Activated T-helper 17 cell treated with anti-CD3 and anti-CD28 coated beads, Interleukin-2, amount 50 U/mL, for 72 hours (primary cell): ENCODE results near the gene CCDC13. TPM values are rescaled to one million over a fixed set of nuclear protein-coding genes. Genes with fewer than 3 reads are reported as not detected.
A peak's percentile ranks its signal among the peaks of the same experiment; 100 is the strongest.

Source experiments
- ATAC-seq: fragments of 150-1000 bp; cut with Tn5 transposase; replicated peaks from 2 replicates; pipeline ENCODE4 v1.10.0; 2021; ENCODE audit warnings: mild to moderate bottlenecking, moderate library complexity
- H3K27ac Mint-ChIP-seq: one replicate; pipeline ENCODE4 v1.8.0; 2022; ENCODE audit warnings: mixed read lengths
- H3K27me3 Mint-ChIP-seq: one replicate; pipeline ENCODE4 v1.8.0; 2022; ENCODE audit warnings: mixed read lengths
- H3K36me3 Mint-ChIP-seq: one replicate; pipeline ENCODE4 v1.8.0; 2022; ENCODE audit warnings: low read depth, mild to moderate bottlenecking, mixed read lengths
- H3K4me1 Mint-ChIP-seq: one replicate; pipeline ENCODE4 v1.8.0; 2022; ENCODE audit warnings: mixed read lengths
- H3K4me3 Mint-ChIP-seq: one replicate; pipeline ENCODE4 v1.8.0; 2022; ENCODE audit warnings: mild to moderate bottlenecking, mixed read lengths
- H3K9me3 Mint-ChIP-seq: one replicate; pipeline ENCODE4 v1.8.0; 2022; ENCODE audit warnings: mixed read lengths
- total RNA-seq, 2 donors: library from RNA; stranded (reverse); gene quantifications; one replicate each; pipeline ENCODE4 v1.2.3, GENCODE V29; 2022

CCDC13 gene
- total RNA-seq, 2 donors from 2014 or later, result 0.24 TPM; not detected in 1

DNA sequence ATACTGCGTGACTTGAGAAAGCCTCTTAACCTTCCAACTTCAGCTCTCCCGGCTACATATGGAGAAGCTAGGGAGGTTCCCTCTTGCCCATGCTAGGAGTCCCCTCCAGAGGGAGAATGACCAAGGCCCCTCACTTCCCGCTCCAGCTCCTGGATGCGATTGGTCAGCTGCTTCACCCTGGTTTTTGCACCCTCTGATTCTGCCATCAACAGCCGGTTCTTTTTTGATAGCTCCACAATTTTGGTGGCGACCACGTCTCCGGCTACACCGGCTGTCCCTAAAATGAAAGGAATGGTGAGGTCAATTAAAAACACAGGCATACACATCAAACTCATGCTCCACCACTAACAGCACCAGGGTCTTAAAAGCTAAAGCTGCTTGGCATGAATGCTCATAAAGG is 20.6 kb downstream of the CCDC13 start:
- ATAC-seq, result no peak
- Mint-ChIP-seq H3K36me3 (no peaks in the 10 kb centered on the region), H3K4me1 (peaks cover 12% of the 10 kb centered on the region), H3K9me3 (no peaks in the 10 kb centered on the region), H3K27me3 (no peaks in the 10 kb centered on the region), H3K27ac (no peak overlapping the region), H3K4me3 (no peak overlapping the region)

DNA sequence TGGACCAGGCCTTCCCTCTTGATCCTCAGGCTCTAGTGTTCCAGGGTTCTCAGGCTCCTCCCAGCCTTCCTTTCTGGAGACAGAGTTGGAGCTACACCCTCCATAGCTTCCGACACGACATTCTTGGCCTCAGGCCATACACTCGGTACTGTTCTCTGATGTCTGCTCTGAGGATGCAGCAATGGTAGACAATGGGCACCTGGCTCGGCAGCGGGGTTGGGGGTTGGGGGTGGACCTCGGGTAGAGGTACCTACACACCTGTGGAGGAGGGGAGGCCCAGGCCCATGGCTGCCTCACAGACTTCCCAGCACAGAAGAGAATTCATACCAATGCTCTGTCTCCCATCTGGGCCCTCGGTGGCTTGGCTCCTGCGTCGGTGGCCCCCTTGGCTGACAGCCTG is 21.4 kb downstream of the CCDC13 start:
- ATAC-seq, result no peak
- Mint-ChIP-seq H3K27me3 (no peaks in the 10 kb centered on the region), H3K4me3 (no peak overlapping the region), H3K36me3 (no peaks in the 10 kb centered on the region), H3K9me3 (no peaks in the 10 kb centered on the region), H3K4me1 (peaks cover 12% of the 10 kb centered on the region), H3K27ac (no peak overlapping the region)

DNA sequence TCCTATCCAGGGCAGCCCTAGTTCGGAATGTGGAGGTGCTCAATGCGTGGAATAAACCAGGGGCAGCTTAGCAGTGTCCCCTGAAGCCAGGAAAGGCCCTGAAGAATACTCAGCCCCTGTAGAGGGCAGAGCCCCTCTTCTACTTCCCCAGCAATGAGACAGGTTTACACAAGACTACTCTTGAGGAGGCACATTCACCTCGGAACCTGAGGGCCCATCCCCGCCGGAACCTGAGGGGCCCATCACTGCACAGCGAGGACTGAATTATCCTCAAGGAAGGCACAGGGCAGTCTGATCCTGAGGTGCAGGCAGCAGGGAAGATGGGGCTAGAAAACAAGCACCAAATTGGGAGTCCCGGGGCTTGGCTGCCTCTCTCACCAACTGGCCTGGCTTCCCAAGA is 22.2 kb downstream of the CCDC13 start:
- ATAC-seq, result no peak
- Mint-ChIP-seq H3K9me3 (no peaks in the 10 kb centered on the region), H3K36me3 (no peaks in the 10 kb centered on the region), H3K27ac (no peak overlapping the region), H3K27me3 (no peaks in the 10 kb centered on the region), H3K4me3 (no peak overlapping the region), H3K4me1 (peaks cover 12% of the 10 kb centered on the region)

DNA sequence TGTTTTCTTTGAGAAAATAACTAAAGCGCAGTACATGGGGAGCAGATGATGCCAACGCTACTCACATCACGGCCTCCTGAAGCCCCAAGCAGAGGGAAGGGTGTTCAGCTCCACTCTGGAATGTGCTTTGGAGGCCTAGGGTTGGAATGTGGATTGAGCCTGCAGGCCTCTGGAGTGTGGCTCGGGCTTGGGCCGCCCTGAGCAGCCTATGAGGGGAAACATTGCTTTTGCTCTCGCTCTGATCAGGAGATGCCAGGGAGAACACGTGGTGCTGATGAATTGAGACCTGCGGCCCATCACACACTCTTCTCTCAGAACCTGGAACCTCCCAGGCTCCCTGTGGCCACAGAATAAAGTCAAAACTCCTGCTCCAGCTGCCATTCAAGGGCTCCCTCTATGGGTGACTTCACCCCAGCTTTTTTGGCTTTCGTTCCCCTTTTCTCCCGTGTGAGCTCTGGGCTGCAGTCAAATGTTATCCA is 23.3 kb downstream of the CCDC13 start:
- no peaks in the 10 kb centered on the region for H3K9me3 Mint-ChIP-seq
- H3K27ac Mint-ChIP-seq, result peak overlapping the region; percentile 66

DNA sequence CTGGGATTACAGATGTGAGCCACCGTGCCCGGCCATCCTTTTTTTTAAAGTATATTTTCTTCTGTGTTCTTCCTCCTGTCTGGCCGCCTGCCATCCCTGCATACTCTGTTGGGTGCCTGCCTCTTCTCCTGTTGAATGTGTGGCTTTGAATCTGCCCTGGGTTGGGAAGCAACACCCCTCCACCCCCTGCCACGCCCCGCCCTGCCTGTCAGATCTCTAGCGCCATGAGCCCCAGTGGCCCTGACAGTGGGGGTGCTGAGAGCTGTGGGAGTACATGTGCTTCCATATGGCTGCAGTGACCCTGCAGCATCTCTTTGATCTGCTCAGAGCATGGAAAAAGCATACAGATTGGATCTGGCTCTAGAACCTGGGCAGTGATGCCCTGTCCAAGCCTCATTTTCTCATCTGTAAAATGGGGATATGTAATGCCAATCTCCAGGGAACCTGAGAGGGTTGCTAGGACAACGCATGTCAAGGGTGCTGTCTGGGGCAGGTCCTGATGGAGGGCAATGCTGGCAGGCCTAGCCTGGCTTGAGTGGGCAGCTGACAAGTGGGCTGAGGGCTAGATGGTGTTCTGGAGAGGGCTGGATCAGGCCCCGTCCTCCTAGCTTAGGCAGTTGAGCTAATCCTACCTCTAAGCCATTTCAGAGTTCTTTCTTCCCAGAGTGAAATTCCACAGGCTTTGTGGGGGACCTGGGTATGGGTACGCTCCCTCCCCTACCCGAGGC is 23.9 kb downstream of the CCDC13 start:
- peaks cover 12% of the 10 kb centered on the region for H3K4me1 Mint-ChIP-seq
- no peaks in the 10 kb centered on the region for H3K27me3 Mint-ChIP-seq
- no peaks in the 10 kb centered on the region for H3K9me3 Mint-ChIP-seq
- H3K36me3 Mint-ChIP-seq, result no peaks in the 10 kb centered on the region
- H3K4me3 Mint-ChIP-seq, result no peak overlapping the region
- H3K27ac Mint-ChIP-seq, result no peak overlapping the region
- ATAC-seq, result no peak

More for the DNA sequence above, 23.3 kb downstream of the CCDC13 start:
- H3K4me3 Mint-ChIP-seq, result no peak overlapping the region
- peaks cover 12% of the 10 kb centered on the region for H3K4me1 Mint-ChIP-seq
- H3K36me3 Mint-ChIP-seq, result no peaks in the 10 kb centered on the region
- H3K27me3 Mint-ChIP-seq, result no peaks in the 10 kb centered on the region
- peak; percentile 31 for ATAC-seq

DNA sequence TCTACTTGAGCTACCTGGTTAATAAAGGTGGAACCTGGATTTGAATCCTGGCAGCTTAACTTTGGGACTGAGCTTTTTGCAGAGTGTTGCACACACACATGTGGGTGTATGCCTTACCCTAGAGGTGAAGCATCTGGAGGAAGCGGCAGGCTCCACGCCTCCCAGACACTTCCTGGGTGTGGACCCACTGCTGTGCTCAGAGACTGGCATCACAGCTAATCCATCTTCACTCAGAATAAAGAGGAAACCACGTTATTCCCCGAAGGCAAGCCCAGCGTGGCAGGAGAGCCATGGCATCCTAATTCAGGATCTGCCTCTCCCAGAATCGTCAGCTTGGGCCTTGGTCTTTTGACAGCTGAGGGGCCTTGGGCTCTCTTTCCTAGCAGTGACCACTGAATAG is 25.5 kb downstream of the CCDC13 start:
- H3K36me3 Mint-ChIP-seq, result no peaks in the 10 kb centered on the region
- H3K27ac Mint-ChIP-seq, result peak overlapping the region; percentile 78
- peak; percentile 56 for ATAC-seq
- peak overlapping the region; percentile 40 for H3K4me3 Mint-ChIP-seq
- no peaks in the 10 kb centered on the region for H3K27me3 Mint-ChIP-seq
- no peaks in the 10 kb centered on the region for H3K9me3 Mint-ChIP-seq
- H3K4me1 Mint-ChIP-seq, result peaks cover 12% of the 10 kb centered on the region

DNA sequence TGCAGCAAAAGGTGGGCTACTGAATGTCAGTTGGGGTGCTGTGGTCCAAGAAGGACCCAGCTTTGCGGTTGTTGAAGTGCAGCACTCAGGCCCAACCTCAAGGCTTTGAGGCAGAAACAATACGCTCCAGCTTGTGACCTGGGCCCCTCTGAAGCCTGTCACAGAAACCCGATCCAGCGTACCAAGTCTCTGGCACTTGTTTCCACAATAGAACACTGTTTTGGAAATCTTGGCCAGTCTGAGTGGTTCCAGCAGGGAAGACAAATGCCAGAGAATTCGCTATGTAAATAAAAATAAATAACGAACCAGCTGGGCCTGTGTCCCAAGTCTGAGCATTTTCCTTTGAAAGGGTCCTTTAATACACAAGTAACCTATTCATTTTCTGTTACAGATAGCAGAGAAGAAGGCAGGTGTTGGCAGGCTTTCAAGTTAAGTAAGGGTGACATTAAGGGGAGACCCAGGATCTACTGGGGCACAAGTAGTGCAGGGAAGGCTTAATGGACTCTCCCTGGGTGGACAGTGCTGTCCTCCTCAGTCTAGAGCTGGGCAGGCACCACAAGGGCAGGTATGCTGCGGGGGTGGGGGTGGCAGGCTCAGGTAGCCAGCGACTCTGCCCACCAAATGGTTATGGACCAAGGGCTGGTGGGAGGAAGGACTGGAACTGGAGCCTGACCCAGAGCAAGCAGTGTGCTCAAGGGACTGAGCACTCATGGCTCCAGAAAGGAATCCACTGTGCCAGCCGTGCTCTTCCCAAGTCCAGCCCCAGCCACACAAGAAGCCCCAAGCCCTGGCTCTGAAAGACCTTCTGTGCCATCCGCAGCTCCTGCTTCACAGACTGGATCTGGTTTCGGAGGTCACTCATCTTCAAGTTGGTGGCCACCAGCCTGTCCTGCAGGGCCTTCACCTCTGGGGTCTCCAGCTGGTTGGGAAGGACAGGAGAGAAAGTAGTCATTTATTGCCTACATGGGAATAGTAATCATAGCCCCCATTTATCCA is 26.3 kb downstream of the CCDC13 start:
- Mint-ChIP-seq H3K36me3 (no peaks in the 10 kb centered on the region), H3K27me3 (no peaks in the 10 kb centered on the region), H3K4me1 (peaks cover 12% of the 10 kb centered on the region), H3K27ac (peak overlapping the region; percentile 78), H3K9me3 (no peaks in the 10 kb centered on the region), H3K4me3 (peak overlapping the region; percentile 40)
- no peak for ATAC-seq

DNA sequence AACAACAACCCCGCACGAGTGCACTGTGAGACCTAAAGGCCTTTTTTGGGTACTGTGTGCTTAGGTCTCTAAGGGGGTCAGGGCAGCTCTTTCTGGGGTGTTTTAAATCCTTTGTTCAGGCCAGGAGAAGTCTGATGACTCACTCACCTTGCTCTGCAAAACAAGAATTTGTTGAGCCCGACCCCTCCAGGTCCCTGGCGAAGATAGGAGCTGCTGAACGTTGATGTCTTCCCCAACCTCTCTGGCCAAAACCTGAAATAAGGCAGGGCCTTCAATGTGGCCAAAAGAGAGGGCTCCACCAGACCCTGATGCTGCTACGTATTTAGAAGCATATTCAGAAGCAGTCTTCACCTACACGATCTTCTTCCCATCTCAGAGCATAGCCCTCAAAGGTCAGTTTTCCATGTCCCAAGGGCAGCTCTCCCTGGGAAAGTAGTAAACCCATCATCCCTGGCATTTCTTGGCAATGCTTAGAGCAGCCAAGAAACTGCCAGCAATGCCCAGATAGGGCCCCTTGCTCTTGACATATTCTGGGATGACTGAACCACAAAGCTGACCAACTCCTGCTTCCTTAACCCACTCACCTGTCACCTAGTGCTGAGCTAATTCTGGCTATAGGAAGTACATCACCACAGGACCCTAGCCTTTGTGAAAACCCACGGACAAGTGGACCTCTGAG is 27.1 kb downstream of the CCDC13 start:
- Mint-ChIP-seq H3K9me3 (no peaks in the 10 kb centered on the region), H3K27ac (peak overlapping the region; percentile 46), H3K27me3 (no peaks in the 10 kb centered on the region), H3K36me3 (no peaks in the 10 kb centered on the region), H3K4me3 (no peak overlapping the region), H3K4me1 (peaks cover 12% of the 10 kb centered on the region)
- no peak for ATAC-seq

DNA sequence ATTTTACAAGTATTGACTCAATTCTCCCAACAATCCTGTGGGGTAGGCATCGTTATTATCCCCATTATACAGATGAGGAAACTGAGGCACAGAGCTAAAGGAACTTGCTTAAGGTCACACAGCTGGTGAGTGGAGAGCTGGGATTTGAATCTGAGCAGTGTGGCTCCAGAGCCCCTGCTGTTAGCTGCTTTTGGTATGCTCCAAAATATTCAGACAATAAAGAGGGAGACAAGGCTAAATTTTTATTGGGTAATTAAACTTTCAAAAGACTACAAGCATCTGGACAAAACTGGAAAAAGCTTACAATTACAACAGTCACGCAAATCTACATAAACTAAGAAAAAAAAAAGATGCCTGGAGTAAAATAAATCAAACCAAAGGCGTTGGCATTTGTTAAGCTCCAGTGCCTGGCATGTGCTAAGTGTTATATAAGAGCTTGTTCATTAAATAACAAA is 27.7 kb downstream of the CCDC13 start:
- Mint-ChIP-seq H3K4me1 (peaks cover 12% of the 10 kb centered on the region), H3K27ac (no peak overlapping the region)

DNA sequence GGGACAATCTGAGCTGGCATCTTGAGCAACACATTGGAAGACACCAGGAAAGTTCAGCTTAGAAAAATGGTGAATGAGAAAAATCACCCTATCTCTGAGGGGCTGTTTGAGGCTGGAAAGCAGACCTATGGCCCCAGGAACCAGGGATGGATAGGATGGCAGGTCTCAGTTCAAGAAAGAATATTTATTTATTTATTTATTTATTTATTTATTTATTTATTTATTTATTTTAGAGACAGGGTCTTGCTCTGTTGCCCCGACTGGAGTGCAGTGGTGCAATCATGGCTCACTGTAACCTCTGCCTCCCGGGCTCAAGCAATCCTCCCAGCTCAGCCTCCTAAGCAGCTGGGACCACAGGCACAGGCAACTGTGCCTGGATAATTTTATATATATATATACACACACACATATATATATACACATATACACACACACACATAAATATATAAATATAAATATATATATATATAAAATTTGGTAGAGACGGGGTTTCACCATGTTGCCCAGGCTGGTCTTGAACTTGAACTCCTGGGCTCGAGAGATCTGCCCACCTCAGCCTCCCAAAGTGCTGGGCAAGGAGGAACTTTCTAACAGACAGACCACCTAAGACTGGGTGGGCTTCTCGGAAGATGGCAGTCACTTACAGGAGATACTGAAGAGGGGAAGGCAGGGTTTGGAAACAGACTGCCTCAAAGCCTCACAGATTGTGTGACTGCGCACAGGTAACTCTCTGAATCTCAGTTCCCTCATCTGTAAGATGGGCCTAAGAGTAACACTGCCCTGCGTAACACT is 29.7 kb downstream of the CCDC13 start:
- no peaks in the 10 kb centered on the region for H3K36me3 Mint-ChIP-seq

More for the DNA sequence above, 27.7 kb downstream of the CCDC13 start:
- ATAC-seq, result no peak
- Mint-ChIP-seq H3K9me3 (no peaks in the 10 kb centered on the region), H3K4me3 (no peak overlapping the region), H3K27me3 (no peaks in the 10 kb centered on the region), H3K36me3 (no peaks in the 10 kb centered on the region)

DNA sequence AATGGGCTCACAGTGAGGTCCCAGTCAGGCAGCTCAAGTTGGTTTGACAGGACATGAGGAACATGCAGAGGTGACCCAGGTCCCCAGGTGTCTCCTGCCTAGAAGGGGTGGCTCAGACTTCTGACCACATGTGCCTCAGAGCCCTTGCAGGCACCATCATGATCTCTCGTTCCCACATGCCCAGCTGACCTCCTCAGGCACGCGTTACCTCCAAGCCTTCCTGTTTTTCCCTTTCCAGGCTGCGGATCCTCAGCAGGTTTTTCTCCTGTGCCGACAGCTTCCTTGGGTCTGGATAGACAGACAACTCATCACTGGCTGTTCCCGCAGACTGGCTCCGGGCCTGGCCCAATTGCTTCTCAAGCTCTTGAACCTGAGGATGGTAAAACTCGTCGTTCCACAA is 30.4 kb downstream of the CCDC13 start:
- ATAC-seq, result no peak
- Mint-ChIP-seq H3K4me1 (no peaks in the 10 kb centered on the region), H3K27ac (no peak overlapping the region), H3K36me3 (no peaks in the 10 kb centered on the region), H3K27me3 (no peaks in the 10 kb centered on the region), H3K9me3 (no peaks in the 10 kb centered on the region), H3K4me3 (no peak overlapping the region)

More for the DNA sequence above, 29.7 kb downstream of the CCDC13 start:
- no peak for ATAC-seq
- peaks cover 7% of the 10 kb centered on the region for H3K4me1 Mint-ChIP-seq
- H3K9me3 Mint-ChIP-seq, result no peaks in the 10 kb centered on the region
- no peak overlapping the region for H3K4me3 Mint-ChIP-seq
- H3K27me3 Mint-ChIP-seq, result no peaks in the 10 kb centered on the region
- no peak overlapping the region for H3K27ac Mint-ChIP-seq

DNA sequence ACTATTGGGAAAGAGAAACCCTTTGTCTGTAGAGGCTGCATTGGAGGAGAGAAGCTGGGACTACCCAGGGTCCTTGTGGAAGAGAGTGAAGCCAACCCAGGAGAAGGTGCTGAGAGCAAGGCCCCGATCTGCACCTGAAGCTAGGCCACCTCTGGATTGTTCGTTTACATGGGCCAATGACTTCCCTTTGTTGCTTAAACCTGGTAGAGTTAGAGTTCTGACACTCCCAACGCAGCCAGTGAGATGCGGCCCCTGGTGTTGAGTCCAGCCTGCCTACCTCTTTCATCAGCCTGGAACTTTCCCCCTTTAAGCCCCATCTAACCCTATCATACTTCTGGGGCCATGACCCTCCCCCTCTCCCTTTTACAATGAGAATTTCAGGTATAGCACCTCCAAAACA is 30.8 kb downstream of the CCDC13 start:
- Mint-ChIP-seq H3K36me3 (no peaks in the 10 kb centered on the region), H3K9me3 (no peaks in the 10 kb centered on the region), H3K4me1 (no peaks in the 10 kb centered on the region), H3K27me3 (no peaks in the 10 kb centered on the region), H3K4me3 (no peak overlapping the region), H3K27ac (no peak overlapping the region)
- ATAC-seq, result no peak

DNA sequence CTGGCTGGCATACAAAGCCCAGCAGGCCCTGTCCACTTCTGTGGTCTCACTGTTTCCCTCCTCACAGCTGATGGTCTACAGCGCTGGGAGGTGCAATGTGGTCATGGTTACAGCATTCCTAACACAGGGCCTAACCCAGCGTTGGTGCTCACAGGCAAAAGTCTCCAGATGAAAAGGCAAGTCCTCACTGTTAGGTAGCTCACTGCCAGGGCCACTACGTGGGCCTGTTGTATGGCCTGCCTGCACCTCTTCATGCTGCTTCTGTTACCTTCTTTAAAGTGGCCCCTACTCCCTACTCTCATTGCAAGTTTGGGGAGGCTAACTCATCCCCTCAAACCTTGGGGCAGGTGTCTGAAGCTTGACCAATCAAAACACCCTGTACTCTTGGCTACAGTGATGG is 31.3 kb downstream of the CCDC13 start:
- H3K4me3 Mint-ChIP-seq, result no peak overlapping the region
- H3K27ac Mint-ChIP-seq, result no peak overlapping the region
- no peaks in the 10 kb centered on the region for H3K9me3 Mint-ChIP-seq
- H3K36me3 Mint-ChIP-seq, result no peaks in the 10 kb centered on the region
- ATAC-seq, result no peak
- H3K27me3 Mint-ChIP-seq, result no peaks in the 10 kb centered on the region
- H3K4me1 Mint-ChIP-seq, result no peaks in the 10 kb centered on the region
